GM21619 (cell line): ENCODE measurements around the gene PPFIA3.

Experiments used
- ATAC-seq: cut with Tn5 transposase; IDR thresholded peaks from one replicate; pipeline ENCODE4 v1.9.1; 2021; ENCODE audit not compliant: unreplicated experiment

PPFIA3 gene

DNA sequence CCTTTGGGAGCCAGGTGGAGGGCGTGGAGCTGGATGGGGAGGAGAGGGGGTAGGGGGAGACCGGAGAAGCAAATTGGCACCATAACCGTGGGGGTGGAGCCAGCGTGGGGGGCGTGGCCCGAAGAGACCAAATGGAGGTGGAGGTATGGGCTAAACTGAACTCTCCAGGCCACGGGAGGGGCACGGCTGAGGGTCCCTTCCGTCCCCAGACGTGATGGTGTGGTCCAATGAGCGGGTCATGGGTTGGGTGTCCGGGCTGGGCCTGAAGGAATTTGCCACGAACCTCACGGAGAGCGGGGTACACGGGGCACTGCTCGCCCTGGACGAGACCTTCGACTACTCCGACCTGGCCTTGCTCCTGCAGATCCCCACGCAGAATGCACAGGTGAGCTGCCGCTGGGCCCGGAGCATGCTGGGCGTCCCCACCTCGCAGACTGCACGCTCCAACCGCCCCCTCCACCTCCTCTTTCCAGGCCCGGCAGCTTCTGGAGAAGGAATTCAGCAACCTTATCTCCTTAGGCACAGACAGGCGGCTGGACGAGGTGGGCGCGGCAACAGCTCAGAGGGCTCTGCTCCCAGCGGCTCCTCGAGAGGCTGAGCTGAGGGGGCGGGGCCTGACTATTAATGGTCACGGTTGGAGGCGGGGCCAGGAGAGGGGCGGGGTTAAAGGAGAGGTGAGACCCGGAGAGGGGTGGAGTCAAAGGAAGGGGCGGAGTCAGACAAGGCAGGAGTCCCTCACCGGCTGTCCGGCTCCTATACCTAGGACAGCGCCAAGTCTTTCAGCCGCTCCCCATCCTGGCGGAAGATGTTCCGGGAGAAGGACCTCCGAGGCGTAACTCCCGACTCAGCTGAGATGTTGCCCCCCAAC is 29.7 kb downstream of the PPFIA3 start:
- no peak for ATAC-seq

GRCh38 chr19:49149652-49150105 is 30.3 kb downstream of the PPFIA3 start:
- ATAC-seq, result no peak

DNA sequence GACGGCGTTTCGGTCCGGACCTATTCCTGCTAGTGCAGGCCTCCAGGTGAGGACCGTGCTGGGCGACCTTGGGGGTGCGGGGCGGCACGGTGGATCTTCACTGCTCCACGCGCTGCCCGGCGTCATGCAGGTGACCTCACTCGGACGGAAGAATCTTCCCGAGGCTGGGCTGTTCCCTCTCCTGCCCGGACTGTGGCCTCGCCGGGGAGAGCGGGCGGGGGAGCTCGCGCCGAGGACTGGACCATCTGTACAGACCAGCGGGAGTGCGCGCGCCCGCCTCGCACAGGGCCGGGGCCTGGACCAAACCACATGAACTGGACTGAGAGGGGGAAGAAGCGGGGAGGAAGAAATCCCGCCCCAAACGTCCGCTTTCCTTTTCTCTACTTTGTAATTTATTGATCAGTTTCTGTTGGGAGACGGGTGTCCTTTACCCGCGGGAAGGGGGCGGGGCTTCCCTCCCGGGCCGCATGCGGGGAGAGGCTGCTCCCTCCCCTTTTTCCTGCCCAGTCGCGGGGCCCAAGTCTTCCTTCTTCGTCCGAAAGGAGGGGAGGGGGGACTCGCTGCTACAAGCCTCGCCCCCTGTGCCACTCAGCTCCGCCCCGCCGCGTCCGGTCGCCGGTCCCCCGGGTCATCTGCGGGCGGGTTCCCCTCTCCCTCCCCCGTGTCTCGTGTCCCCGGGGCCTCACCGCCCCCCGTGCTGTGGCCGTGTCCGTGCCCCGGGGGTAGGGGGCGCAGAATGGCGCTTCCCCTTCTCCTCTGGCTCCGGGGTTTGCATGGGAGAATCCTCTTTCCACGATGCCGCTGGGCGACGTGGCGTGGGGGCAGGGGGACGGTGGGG is 31.0 kb downstream of the PPFIA3 start:
- no peak for ATAC-seq

- no peak for ATAC-seq
These were observed 31.6 kb downstream of the PPFIA3 start for GRCh38 chr19:49150944-49151243.

DNA sequence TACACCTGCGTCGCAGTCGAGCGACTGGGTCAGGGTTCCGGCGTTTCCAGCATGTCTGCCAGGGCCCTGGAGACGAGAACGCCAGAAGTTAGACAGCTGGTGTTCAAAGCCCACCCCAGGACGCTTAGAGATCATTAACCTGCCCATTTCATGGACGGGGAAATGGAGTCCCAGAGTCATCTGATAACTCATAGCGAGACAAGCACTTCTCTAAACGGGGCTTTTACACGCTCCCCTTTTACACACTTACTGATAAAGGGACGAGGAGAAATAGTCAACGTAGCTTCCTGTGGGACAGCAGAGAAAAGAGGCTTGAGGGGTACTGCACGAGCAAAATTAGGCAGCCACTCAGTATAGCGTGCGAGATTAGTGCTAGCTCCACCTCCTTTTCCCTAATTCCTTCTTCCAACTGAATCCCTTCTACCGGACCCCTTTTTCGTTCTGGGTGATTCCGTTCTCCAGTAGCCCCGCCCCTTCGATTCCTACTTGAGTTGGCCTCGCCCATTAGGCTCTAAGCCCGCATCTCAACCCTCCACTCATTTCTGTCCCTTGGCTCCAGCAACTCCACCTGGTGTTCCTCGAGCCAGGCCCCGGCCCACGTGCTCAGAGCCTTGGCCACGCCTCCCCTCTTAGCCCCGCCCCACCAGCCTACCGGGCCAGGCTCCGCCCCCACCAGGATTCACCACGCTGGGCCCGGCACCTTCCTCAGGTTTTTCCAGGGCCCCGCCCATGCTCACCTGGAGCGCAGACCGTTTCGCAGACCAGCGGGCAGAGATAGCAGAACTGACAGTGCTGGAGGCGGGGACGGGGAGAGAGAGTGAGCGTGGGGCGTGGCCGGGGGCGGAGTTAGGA is 32.1 kb downstream of the PPFIA3 start:
- no peak for ATAC-seq

- ATAC-seq, result no peak
These were observed 32.8 kb downstream of the PPFIA3 start for GRCh38 chr19:49152119-49152550.

DNA sequence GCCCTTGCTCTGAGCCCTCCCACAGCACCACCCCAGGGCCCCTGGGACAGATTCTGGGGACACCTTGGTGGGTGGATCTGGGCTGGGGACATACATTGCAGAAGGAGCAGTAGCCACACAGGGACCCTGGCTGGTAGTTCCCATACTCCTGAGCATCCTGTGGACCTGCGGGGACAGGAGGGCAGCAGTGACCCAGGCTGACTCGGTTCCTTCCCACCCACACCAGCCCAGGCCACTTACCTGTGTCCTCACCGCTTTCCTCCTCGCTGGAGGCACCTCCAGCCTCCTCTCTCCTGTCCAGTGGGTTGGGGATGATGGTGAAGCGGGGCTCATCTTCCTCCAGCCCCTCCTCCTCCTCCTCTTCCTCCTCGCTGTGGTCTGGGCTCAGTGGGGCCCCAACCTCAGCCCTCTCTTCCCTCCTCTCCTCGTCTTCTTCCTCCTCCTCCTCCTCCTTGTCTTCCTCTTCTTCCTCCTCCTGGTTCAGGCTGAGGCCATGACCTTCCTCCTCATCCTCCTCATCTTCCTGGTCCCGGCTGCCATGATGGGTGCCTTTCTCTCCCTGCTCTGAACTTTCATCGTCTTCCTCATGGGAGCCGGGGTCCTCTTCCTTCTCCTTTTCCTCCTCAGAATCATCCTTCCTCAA is 33.9 kb downstream of the PPFIA3 start:
- no peak for ATAC-seq

DNA sequence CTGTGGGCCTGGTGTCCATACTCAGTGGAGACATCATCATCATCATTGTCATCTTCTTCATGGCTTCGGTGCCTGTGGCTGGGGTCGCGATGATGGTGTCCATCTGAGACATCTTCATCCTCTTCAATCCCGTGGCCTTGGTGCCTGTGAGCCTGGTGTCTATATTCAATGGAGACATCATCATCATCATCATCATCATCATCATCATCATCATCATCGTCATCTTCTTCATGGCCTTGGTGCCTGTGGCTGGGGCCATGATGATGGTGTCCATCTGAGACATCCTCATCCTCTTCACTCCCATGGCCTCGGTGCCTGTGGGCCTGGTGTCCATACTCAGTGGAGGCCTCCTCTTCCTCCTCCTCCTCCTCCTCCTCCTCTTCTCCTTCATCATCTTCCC is 34.9 kb downstream of the PPFIA3 start:
- ATAC-seq, result no peak

DNA sequence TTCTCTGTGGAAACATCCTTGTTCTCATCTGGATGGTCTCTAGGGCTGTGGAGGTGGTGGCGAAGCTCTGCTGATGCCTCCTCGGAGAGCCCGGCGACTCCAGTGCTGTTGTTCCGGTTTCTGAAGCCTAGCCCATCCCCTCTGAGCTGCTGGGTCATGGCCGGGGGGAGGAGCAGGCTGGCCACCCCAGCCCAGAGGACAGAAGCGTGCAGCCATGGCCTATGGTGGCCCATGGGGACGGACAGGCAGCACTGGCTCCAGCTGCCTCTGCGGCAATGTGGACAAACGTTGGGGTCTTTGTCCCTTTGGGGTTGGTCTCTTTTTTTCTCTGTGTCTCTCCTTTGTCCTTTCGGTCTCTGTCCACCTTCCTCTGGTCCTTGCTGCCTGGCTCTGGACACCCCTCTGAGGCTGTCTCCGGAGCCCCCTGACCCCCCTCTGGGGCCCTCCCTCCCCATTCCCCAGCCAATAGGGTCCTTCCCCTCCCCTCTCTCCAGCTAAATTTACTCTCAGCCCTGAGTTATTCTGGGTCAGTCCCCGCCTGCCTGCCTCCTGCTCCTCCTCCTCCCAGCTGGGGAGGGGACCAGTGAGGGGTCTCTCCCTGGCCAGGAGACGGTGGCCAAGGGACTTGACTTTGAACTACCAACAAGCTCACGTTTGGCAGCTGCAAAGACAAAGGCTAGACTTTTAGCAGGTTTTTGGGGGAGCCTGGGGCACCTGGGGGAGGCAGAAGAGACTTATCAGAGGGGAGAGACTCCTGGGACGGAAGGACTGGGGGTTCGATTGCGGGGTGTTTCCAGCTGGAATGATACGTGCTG is 35.9 kb downstream of the PPFIA3 start, which contains the start of gene HRC:
Gene HRC, minus strand, starts transcription at position 392 of the 815 bp plus-strand sequence. Its CDS starts 159 bp downstream, at position 233.
- no peak for ATAC-seq

GRCh38 chr19:49155820-49156346 is 36.5 kb downstream of the PPFIA3 start:
- no peak for ATAC-seq

- no peak for ATAC-seq
These were observed 38.3 kb downstream of the PPFIA3 start, which contains the start of gene TRPM4 for GRCh38 chr19:49157445-49158224. TSS of gene TRPM4 (plus strand) at chr19:49157792. CDS start at chr19:49157867, 75 bp downstream.

GRCh38 chr19:49160450-49161189 is 41.3 kb downstream of the PPFIA3 start:
- no peak for ATAC-seq

GRCh38 chr19:49161987-49162386 is 42.6 kb downstream of the PPFIA3 start:
- no peak for ATAC-seq

- no peak for ATAC-seq
These were observed 45.9 kb downstream of the PPFIA3 start for GRCh38 chr19:49165111-49165750.

DNA sequence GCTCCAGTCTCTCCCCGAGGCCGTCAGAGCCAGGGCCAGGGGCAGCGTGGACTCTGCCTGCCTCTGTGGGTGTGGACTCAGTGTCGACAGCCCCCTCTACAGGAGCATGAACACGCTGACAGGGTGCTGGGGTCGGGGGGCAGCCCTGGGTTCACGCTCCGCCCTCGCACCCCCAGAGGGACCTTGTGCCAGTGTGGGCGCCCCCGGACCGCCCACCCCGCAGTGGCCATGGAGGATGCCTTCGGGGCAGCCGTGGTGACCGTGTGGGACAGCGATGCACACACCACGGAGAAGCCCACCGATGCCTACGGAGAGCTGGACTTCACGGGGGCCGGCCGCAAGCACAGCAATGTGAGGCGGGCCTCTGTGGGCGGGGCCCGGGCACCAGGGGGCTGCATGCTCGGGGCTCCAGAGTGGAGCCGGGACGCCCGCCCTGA is 46.5 kb downstream of the PPFIA3 start:
- no peak for ATAC-seq

GRCh38 chr19:49167857-49168409 is 48.6 kb downstream of the PPFIA3 start:
- ATAC-seq, result no peak

GRCh38 chr19:49168421-49168820 is 49.1 kb downstream of the PPFIA3 start:
- no peak for ATAC-seq
